ENCODE results near the gene TNC. TPM values are rescaled to one million over a fixed set of nuclear protein-coding genes. Genes with fewer than 3 reads are reported as not detected.

The TNC gene
- total RNA-seq, 1 experiment from 2014 or later: 0.60 TPM

DNA sequence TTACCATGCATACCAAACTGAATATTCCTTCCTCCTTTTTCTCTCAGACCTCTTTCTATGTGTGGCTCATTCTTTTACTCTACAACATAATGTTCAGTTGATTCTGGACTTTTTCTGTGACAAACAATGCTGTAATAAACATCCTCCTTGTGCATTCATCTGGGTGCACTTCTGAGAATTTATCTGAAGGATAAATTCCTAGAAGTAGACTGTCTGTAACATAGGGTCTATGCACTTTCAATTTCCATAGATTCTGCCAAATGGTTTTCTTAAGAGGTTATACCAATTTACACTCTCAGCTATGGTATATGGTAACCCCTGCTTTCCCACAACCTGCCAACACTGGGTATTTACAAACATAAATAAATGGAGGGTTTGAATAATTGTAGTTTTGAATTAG lies 24.1 kb upstream of the TNC start:
- H3K27me3 ChIP-seq (ENCODE audit: low read length): no peaks in the 10 kb centered on the region
- no peak overlapping the region for H3K27ac ChIP-seq (ENCODE audit: low read length)
- H3K9ac ChIP-seq (ENCODE audit: low read length): no peak overlapping the region
- H3K9me2 ChIP-seq (replicated peaks; ENCODE audit: insufficient read depth, low read length): no peaks in the 10 kb centered on the region
- H3K4me2 ChIP-seq (ENCODE audit: low read depth, low read length, poor library complexity, severe bottlenecking): no peak overlapping the region
- H3K4me1 ChIP-seq (ENCODE audit: low read length): no peaks in the 10 kb centered on the region
- no peak for DNase-seq
- H3K9me3 ChIP-seq (ENCODE audit: low read length): no peaks in the 10 kb centered on the region
- H3K36me3 ChIP-seq (ENCODE audit: insufficient read depth, low read length): no peaks in the 10 kb centered on the region
- H3K4me3 ChIP-seq (ENCODE audit: low read length): no peak overlapping the region
- H4K20me1 ChIP-seq (ENCODE audit: insufficient read depth, low read depth, low read length): no peaks in the 10 kb centered on the region
- H3K79me2 ChIP-seq (ENCODE audit: low read length): no peaks in the 10 kb centered on the region
- H2AFZ ChIP-seq (ENCODE audit: low read length): no peak overlapping the region

DNA sequence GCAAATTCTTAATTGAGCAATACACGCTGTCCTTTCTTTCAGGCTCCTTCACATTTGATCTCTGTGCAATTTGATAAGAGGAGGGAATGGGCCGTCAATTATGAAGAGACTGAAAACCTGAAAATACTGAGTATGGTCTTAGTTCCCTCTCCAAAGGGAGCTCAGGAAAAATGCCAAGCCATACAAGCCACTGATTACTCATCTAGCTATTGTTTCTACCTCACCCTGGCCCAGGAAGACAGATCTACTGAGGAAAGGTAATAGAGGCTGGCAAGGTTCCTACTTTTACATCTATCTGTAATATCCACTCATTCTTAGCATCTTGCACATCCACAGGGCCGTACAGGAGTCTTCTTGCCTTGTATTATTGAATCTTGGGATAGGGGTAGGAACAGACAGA lies 23.7 kb upstream of the TNC start:
- Histone ChIP-seq H4K20me1 (ENCODE audit: insufficient read depth, low read depth, low read length) (no peaks in the 10 kb centered on the region), H3K4me1 (ENCODE audit: low read length) (no peaks in the 10 kb centered on the region), H3K27me3 (ENCODE audit: low read length) (no peaks in the 10 kb centered on the region), H3K36me3 (ENCODE audit: insufficient read depth, low read length) (no peaks in the 10 kb centered on the region), H3K27ac (ENCODE audit: low read length) (no peak overlapping the region), H3K79me2 (ENCODE audit: low read length) (no peaks in the 10 kb centered on the region), H3K9me3 (ENCODE audit: low read length) (no peaks in the 10 kb centered on the region), H3K9me2 (replicated peaks; ENCODE audit: insufficient read depth, low read length) (no peaks in the 10 kb centered on the region), H2AFZ (ENCODE audit: low read length) (no peak overlapping the region), H3K4me3 (ENCODE audit: low read length) (no peak overlapping the region), H3K4me2 (ENCODE audit: low read depth, low read length, poor library complexity, severe bottlenecking) (no peak overlapping the region), H3K9ac (ENCODE audit: low read length) (no peak overlapping the region)
- DNase-seq: no peak

DNA sequence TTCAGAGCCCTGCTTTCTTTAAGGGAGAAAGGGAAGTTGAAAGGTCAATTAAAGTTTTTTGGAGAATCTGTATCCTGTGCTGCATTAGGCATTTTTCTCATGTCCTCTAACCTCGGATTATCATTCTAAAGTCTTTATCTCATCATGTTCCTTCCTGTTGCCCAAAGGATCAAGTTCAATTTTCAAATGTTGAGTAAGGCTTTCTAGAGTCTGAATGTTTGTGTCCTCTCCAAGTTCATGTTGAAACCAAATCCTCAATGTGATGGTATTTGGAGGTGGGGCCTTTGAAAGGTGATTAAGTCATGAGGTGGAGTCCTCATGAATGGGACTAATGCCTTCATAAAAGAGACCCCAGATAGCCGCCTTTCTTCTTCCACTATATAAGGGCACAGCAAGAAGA lies 20.2 kb upstream of the TNC start:
- H3K36me3 ChIP-seq (ENCODE audit: insufficient read depth, low read length): no peaks in the 10 kb centered on the region
- no peak overlapping the region for H3K4me3 ChIP-seq (ENCODE audit: low read length)
- no peaks in the 10 kb centered on the region for H3K79me2 ChIP-seq (ENCODE audit: low read length)
- no peaks in the 10 kb centered on the region for H3K4me1 ChIP-seq (ENCODE audit: low read length)
- H3K27ac ChIP-seq (ENCODE audit: low read length): no peak overlapping the region
- H2AFZ ChIP-seq (ENCODE audit: low read length): no peak overlapping the region
- H3K27me3 ChIP-seq (ENCODE audit: low read length): no peaks in the 10 kb centered on the region
- no peak overlapping the region for H3K4me2 ChIP-seq (ENCODE audit: low read depth, low read length, poor library complexity, severe bottlenecking)
- no peaks in the 10 kb centered on the region for H3K9me2 ChIP-seq (replicated peaks; ENCODE audit: insufficient read depth, low read length)
- H4K20me1 ChIP-seq (ENCODE audit: insufficient read depth, low read depth, low read length): no peaks in the 10 kb centered on the region
- no peak overlapping the region for H3K9ac ChIP-seq (ENCODE audit: low read length)
- H3K9me3 ChIP-seq (ENCODE audit: low read length): no peaks in the 10 kb centered on the region
- DNase-seq: no peak

DNA sequence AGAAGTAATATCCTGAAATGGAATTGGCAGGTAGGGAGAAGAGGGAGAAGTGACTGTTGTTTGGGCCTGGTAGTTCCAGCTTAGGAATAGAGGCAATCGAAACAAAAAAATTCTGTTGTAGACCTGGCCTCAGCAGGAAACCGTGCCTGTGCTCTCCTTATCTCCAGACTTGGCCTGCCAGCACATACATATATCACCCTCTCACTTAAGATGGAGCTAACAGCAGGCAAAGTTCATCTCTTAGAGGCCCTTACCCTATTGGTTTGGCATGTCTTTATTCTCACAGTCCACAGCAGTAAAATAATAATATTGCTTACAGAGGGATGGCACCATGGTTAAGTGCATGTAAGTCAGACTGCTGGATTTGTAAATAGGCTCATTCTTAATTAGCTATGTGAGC lies 19.6 kb upstream of the TNC start:
- Histone ChIP-seq H3K79me2 (ENCODE audit: low read length) (no peaks in the 10 kb centered on the region), H3K9me3 (ENCODE audit: low read length) (no peaks in the 10 kb centered on the region), H3K4me3 (ENCODE audit: low read length) (no peak overlapping the region), H3K4me1 (ENCODE audit: low read length) (no peaks in the 10 kb centered on the region), H3K36me3 (ENCODE audit: insufficient read depth, low read length) (no peaks in the 10 kb centered on the region), H4K20me1 (ENCODE audit: insufficient read depth, low read depth, low read length) (no peaks in the 10 kb centered on the region), H3K27me3 (ENCODE audit: low read length) (no peaks in the 10 kb centered on the region), H3K4me2 (ENCODE audit: low read depth, low read length, poor library complexity, severe bottlenecking) (no peak overlapping the region), H3K9me2 (replicated peaks; ENCODE audit: insufficient read depth, low read length) (no peaks in the 10 kb centered on the region), H2AFZ (ENCODE audit: low read length) (no peak overlapping the region), H3K9ac (ENCODE audit: low read length) (no peak overlapping the region), H3K27ac (ENCODE audit: low read length) (no peak overlapping the region)
- DNase-seq: no peak

DNA sequence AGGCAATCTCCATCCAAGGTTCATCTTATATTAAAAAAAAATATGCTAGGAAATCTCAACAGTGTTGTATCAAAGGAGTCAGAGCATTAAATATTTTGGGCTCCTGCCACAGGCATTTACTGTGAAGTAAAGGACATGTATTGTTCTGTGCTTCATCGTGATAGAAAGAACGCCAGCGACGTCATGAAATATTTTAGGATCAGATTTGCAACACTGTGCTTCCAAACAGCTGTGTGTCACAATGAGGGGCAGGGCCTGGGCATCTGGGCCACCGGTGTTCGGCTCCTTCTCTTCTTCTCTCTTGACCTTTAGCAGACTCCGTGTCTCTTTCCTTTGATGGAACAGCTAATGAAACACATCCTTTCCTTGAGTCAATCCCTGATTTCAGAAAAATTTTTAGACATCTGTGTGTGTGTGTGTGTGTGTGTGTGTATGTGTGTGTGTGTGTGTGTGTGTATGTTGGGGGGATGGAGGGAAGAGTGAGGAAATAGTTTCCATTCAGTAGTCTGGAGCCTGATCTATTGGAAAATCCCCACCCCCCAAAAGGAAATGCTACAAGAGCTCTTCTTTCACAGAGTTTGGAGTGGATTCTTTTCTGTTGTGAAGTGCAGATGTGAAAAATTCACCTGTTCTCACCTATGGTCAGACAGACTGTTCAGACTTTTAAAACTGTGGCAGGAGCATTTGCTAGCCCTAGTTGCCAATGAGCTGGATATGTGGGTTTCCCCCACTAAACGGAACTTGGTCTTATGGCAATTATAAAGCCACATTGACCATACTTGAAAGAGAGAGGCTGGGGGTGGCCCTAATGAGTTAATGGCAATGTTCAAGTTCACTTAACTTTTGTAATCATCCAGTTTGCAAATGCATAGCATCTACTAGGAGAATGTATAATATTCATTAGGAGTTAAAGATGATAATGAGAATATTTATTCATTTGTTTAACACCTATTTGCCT lies 18.1 kb upstream of the TNC start:
- Histone ChIP-seq H3K9me3 (ENCODE audit: low read length) (no peaks in the 10 kb centered on the region), H4K20me1 (ENCODE audit: insufficient read depth, low read depth, low read length) (no peaks in the 10 kb centered on the region), H3K4me3 (ENCODE audit: low read length) (no peak overlapping the region), H3K4me1 (ENCODE audit: low read length) (no peaks in the 10 kb centered on the region), H3K27ac (ENCODE audit: low read length) (no peak overlapping the region), H3K79me2 (ENCODE audit: low read length) (no peaks in the 10 kb centered on the region), H3K9me2 (replicated peaks; ENCODE audit: insufficient read depth, low read length) (no peaks in the 10 kb centered on the region), H3K4me2 (ENCODE audit: low read depth, low read length, poor library complexity, severe bottlenecking) (no peak overlapping the region), H2AFZ (ENCODE audit: low read length) (no peak overlapping the region), H3K36me3 (ENCODE audit: insufficient read depth, low read length) (no peaks in the 10 kb centered on the region), H3K27me3 (ENCODE audit: low read length) (no peaks in the 10 kb centered on the region), H3K9ac (ENCODE audit: low read length) (no peak overlapping the region)
- DNase-seq: no peak

DNA sequence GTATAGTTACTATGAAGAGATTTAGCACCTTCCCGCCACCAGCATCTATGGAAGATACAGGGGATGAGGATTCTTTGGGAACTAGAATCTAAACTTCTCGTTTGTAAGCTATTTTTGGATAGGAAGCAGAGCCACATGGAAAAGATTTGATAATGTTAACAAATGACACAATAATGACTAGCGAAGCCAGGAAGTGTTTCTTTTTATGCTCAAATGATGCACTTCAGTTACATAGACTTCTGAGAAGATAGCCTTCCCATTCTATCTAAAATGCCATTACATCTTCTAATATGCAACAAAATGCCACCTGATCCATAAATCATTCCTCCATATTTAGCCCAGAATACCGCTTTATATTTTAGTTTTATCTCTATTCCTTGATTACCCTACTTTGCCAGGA lies 17.0 kb upstream of the TNC start:
- no peak overlapping the region for H3K4me3 ChIP-seq (ENCODE audit: low read length)
- no peak overlapping the region for H3K9ac ChIP-seq (ENCODE audit: low read length)
- H3K4me2 ChIP-seq (ENCODE audit: low read depth, low read length, poor library complexity, severe bottlenecking): no peak overlapping the region
- H3K9me3 ChIP-seq (ENCODE audit: low read length): no peaks in the 10 kb centered on the region
- no peak for DNase-seq
- H3K9me2 ChIP-seq (replicated peaks; ENCODE audit: insufficient read depth, low read length): no peaks in the 10 kb centered on the region
- H3K4me1 ChIP-seq (ENCODE audit: low read length): no peaks in the 10 kb centered on the region
- no peak overlapping the region for H2AFZ ChIP-seq (ENCODE audit: low read length)
- no peaks in the 10 kb centered on the region for H3K36me3 ChIP-seq (ENCODE audit: insufficient read depth, low read length)
- no peaks in the 10 kb centered on the region for H3K27me3 ChIP-seq (ENCODE audit: low read length)
- no peak overlapping the region for H3K27ac ChIP-seq (ENCODE audit: low read length)
- no peaks in the 10 kb centered on the region for H4K20me1 ChIP-seq (ENCODE audit: insufficient read depth, low read depth, low read length)
- no peaks in the 10 kb centered on the region for H3K79me2 ChIP-seq (ENCODE audit: low read length)

DNA sequence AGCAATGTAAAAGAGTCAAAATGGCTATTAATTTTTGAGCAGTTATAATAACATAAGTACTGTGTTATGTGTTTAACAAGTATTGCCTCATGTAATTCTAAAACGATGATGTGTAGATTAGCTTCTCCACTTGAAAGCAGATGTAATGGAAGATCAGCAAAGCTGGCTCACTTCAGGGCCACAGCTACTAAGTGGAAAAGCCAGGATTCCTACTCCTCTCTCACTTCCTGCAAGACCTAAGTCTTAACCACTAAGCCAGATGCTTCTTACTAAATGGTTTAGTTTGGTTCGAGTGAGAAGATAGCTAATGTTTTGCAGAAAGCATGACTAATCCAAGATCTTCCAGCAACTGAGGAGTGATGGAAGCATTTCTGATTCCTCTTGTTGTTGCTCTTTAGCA lies 15.7 kb upstream of the TNC start:
- H3K9me2 ChIP-seq (replicated peaks; ENCODE audit: insufficient read depth, low read length): no peaks in the 10 kb centered on the region
- H3K27me3 ChIP-seq (ENCODE audit: low read length): no peaks in the 10 kb centered on the region
- DNase-seq: no peak
- no peaks in the 10 kb centered on the region for H3K9me3 ChIP-seq (ENCODE audit: low read length)
- H3K4me3 ChIP-seq (ENCODE audit: low read length): no peak overlapping the region
- H4K20me1 ChIP-seq (ENCODE audit: insufficient read depth, low read depth, low read length): no peaks in the 10 kb centered on the region
- H3K4me1 ChIP-seq (ENCODE audit: low read length): no peaks in the 10 kb centered on the region
- no peak overlapping the region for H3K27ac ChIP-seq (ENCODE audit: low read length)
- H3K4me2 ChIP-seq (ENCODE audit: low read depth, low read length, poor library complexity, severe bottlenecking): no peak overlapping the region
- no peaks in the 10 kb centered on the region for H3K36me3 ChIP-seq (ENCODE audit: insufficient read depth, low read length)
- no peak overlapping the region for H3K9ac ChIP-seq (ENCODE audit: low read length)
- H2AFZ ChIP-seq (ENCODE audit: low read length): no peak overlapping the region
- H3K79me2 ChIP-seq (ENCODE audit: low read length): no peaks in the 10 kb centered on the region

DNA sequence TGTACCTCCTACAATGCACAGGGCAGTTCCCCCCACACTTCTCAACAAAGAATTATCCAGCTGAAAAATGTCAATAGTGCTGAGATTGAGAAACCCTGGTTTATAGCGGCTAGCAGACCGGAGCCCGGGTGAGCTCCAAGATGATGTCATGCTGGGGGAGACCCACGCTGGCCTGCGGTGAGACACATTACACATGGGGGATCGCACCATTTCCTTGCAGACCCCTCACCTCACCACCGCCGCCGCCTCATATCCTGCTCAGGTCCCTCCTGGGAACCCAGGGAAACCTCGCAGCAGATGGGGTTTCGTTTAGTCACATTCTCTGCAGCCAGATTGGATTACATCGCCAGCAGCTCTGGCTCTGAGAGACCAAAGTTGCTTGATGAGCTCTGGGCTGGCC lies 14.7 kb upstream of the TNC start:
- Histone ChIP-seq H3K4me3 (ENCODE audit: low read length) (no peak overlapping the region), H3K9me3 (ENCODE audit: low read length) (no peaks in the 10 kb centered on the region), H3K4me1 (ENCODE audit: low read length) (no peaks in the 10 kb centered on the region), H3K27me3 (ENCODE audit: low read length) (no peaks in the 10 kb centered on the region), H3K9ac (ENCODE audit: low read length) (no peak overlapping the region), H4K20me1 (ENCODE audit: insufficient read depth, low read depth, low read length) (no peaks in the 10 kb centered on the region), H3K27ac (ENCODE audit: low read length) (no peak overlapping the region), H3K36me3 (ENCODE audit: insufficient read depth, low read length) (no peaks in the 10 kb centered on the region), H3K4me2 (ENCODE audit: low read depth, low read length, poor library complexity, severe bottlenecking) (no peak overlapping the region), H3K9me2 (replicated peaks; ENCODE audit: insufficient read depth, low read length) (no peaks in the 10 kb centered on the region), H2AFZ (ENCODE audit: low read length) (no peak overlapping the region), H3K79me2 (ENCODE audit: low read length) (no peaks in the 10 kb centered on the region)
- DNase-seq: no peak

Measured in Karpas-422 (cell line).